ENCODE results near the gene RNH1. TPM values are rescaled to one million over a fixed set of nuclear protein-coding genes. Genes with fewer than 3 reads are reported as not detected.
"Not testable (repeated sequence)": the region's sequence is repeated elsewhere in the genome, so short reads cannot be mapped to it uniquely, and the experiment has no call there.

RNH1 gene
- total RNA-seq, 4 donors from 2014 or later: 243 to 354 (median 264) TPM

GRCh38 chr11:469684-470560 is 37.1 kb downstream of the RNH1 start:
- peaks cover 0 to 15% of the 10 kb centered on the region in 2 donors for H3K36me3 ChIP-seq
- H3K4me3 ChIP-seq: peak overlapping the region; percentile 1 to 33
- H3K27me3 ChIP-seq: no peaks in the 10 kb centered on the region
- WGBS, 2 donors (ENCODE audit: low coverage in 1 of 2): 42 to 46% methylated on average over 21 to 22 of the region's 28 CpGs
- TF ChIP-seq POLR2AphosphoS5 (IDR thresholded peaks at IDR 0.05) (peak; percentile 60), EP300 (IDR thresholded peaks at IDR 0.05) (no peak), POLR2A (IDR thresholded peaks at IDR 0.05) (peak in 1 of 2 donors; percentile 16)
- TF ChIP-seq, protein P1, sequence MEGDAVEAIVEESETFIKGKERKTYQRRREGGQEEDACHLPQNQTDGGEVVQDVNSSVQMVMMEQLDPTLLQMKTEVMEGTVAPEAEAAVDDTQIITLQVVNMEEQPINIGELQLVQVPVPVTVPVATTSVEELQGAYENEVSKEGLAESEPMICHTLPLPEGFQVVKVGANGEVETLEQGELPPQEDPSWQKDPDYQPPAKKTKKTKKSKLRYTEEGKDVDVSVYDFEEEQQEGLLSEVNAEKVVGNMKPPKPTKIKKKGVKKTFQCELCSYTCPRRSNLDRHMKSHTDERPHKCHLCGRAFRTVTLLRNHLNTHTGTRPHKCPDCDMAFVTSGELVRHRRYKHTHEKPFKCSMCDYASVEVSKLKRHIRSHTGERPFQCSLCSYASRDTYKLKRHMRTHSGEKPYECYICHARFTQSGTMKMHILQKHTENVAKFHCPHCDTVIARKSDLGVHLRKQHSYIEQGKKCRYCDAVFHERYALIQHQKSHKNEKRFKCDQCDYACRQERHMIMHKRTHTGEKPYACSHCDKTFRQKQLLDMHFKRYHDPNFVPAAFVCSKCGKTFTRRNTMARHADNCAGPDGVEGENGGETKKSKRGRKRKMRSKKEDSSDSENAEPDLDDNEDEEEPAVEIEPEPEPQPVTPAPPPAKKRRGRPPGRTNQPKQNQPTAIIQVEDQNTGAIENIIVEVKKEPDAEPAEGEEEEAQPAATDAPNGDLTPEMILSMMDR (IDR thresholded peaks at IDR 0.05): peak in 3 of 4 experiments; percentile 38 to 59 (median 47)
- peak overlapping the region; percentile 22 to 78 (median 75) for H3K27ac ChIP-seq
- peak; percentile 91 for ATAC-seq
- H3K9me3 ChIP-seq: no peaks in the 10 kb centered on the region
- peaks cover 0 to 34% (median 10%) of the 10 kb centered on the region in 3 donors for H3K4me1 ChIP-seq

DNA sequence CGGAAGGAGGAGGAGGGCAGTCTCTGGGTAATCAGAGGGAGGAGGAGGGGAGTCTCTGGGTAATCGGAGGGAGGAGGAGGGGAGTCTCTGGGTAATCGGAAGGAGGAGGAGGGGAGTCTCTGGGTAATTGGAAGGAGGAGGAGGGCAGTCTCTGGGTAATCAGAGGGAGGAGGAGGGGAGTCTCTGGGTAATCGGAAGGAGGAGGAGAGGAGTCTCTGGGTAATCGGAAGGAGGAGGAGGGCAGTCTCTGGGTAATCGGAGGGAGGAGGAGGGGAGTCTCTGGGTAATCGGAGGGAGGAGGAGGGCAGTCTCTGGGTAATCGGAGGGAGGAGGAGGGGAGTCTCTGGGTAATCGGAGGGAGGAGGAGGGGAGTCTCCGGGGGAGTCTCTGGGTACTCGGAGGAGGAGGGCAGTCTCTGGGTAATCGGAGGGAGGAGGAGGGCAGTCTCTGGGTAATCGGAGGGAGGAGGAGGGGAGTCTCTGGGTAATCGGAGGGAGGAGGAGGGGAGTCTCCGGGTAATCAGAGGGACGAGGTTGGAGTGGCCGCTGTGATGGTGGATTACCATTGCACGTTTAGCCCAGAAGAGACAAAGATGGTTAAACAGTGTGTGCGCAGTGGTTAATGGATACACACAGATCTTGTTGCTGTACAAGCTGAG is 37.9 kb downstream of the RNH1 start:
- ATAC-seq, H3K27me3 ChIP-seq, H3K9me3 ChIP-seq: not testable (repeated sequence)
- H3K4me1 ChIP-seq: peaks cover 0 to 34% (median 10%) of the 10 kb centered on the region in 3 donors
- H3K27ac ChIP-seq: peak overlapping the region; percentile 22 to 78 (median 75)
- peak overlapping the region; percentile 1 to 33 for H3K4me3 ChIP-seq
- peaks cover 0 to 23% of the 10 kb centered on the region in 2 donors for H3K36me3 ChIP-seq
- 8 to 25% methylated on average over 10 to 13 of the region's 19 CpGs for WGBS, 2 donors (ENCODE audit: low coverage in 1 of 2)

DNA sequence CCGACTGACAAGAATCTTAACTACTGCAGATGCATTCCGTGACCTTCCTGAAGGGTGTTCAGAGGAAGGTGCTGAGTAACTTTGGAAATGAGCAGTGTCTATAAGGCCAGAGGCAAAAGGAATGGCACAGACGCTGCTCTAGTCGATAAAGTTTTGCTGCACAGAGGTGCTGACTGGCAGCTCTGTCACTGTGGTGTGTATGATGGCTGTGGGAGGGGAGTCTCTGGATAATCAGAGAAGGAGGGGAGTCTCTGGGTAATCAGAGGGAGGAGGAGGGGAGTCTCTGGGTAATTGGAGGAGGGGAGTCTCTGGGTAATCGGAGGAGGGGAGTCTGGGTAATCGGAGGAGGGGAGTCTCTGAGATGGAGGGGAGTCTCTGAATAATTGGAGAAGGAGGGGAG is 38.5 kb downstream of the RNH1 start:
- WGBS, 2 donors (ENCODE audit: low coverage in 1 of 2): 65 to 76% methylated on average over 5 to 6 of the region's 6 CpGs
- no peaks in the 10 kb centered on the region for H3K27me3 ChIP-seq
- peak overlapping the region in 3 of 4 donors; percentile 73 to 78 (median 77) for H3K27ac ChIP-seq
- peaks cover 0 to 34% (median 10%) of the 10 kb centered on the region in 3 donors for H3K4me1 ChIP-seq
- H3K4me3 ChIP-seq: no peak overlapping the region
- no peaks in the 10 kb centered on the region for H3K9me3 ChIP-seq
- H3K36me3 ChIP-seq: peaks cover 0 to 27% of the 10 kb centered on the region in 2 donors
- ATAC-seq: no peak
- TF ChIP-seq POLR2A (IDR thresholded peaks at IDR 0.05): no peak
- no peak for TF ChIP-seq POLR2AphosphoS5 (IDR thresholded peaks at IDR 0.05)
- TF ChIP-seq EP300 (IDR thresholded peaks at IDR 0.05): no peak
- TF ChIP-seq, protein P1 (IDR thresholded peaks at IDR 0.05): no peak

DNA sequence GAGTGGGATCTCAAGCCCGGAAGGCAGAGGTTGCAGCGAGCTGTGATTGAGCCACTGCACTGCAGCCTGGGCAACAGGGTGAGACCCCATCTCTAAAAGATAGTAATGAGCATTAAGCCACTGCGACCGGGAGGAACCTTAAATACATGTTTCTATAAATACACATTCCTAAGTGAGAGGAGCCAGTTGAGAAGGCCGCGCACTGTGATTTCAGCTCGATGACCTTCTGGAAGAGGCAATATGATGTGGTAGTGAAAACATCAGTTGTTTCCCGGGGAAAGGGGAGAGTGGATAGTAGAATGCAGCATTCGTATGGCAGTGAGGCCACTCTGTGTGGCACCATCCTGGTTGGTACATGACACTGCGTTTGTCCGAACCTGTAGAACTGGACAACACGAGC is 39.0 kb downstream of the RNH1 start:
- 55 to 60% methylated on average over 11 to 12 of the region's 12 CpGs for WGBS, 2 donors (ENCODE audit: low coverage in 1 of 2)
- Histone ChIP-seq H3K4me3 (no peak overlapping the region), H3K27me3 (no peaks in the 10 kb centered on the region), H3K27ac (peak overlapping the region in 3 of 4 donors; percentile 73 to 78 (median 77)), H3K9me3 (no peaks in the 10 kb centered on the region), H3K4me1 (peaks cover 0 to 34% (median 10%) of the 10 kb centered on the region in 3 donors), H3K36me3 (peaks cover 0 to 27% of the 10 kb centered on the region in 2 donors)
- no peak for TF ChIP-seq POLR2AphosphoS5 (IDR thresholded peaks at IDR 0.05)
- TF ChIP-seq POLR2A (IDR thresholded peaks at IDR 0.05): no peak
- TF ChIP-seq, protein P1 (IDR thresholded peaks at IDR 0.05): no peak
- no peak for TF ChIP-seq EP300 (IDR thresholded peaks at IDR 0.05)
- no peak for ATAC-seq

GRCh38 chr11:465896-466530 is 41.0 kb downstream of the RNH1 start:
- H3K27ac ChIP-seq: no peak overlapping the region
- 68 to 80% methylated on average over 7 to 8 of the region's 9 CpGs for WGBS, 2 donors (ENCODE audit: low coverage in 1 of 2)
- TF ChIP-seq POLR2AphosphoS5 (IDR thresholded peaks at IDR 0.05) (no peak), EP300 (IDR thresholded peaks at IDR 0.05) (no peak), POLR2A (IDR thresholded peaks at IDR 0.05) (no peak)
- TF ChIP-seq, protein P1 (IDR thresholded peaks at IDR 0.05): no peak
- no peaks in the 10 kb centered on the region for H3K9me3 ChIP-seq
- H3K27me3 ChIP-seq: no peaks in the 10 kb centered on the region
- peaks cover 0 to 31% (median 10%) of the 10 kb centered on the region in 3 donors for H3K4me1 ChIP-seq
- no peak for ATAC-seq
- no peak overlapping the region for H3K4me3 ChIP-seq
- peaks cover 0 to 47% of the 10 kb centered on the region in 2 donors for H3K36me3 ChIP-seq
